ENCODE measurements around the gene PRKAR1A. TPM values are rescaled to one million over a fixed set of nuclear protein-coding genes. Genes with fewer than 3 reads are reported as not detected.

Gene PRKAR1A
- total and polyA plus RNA-seq, 2 of the 8 experiments (the other 6 are each of a cell fraction or from before 2014, with no cell fraction given) = 39.3 to 149 TPM

- DNase-seq (ENCODE audit: low read depth in 1 of 2, low spot score in 2 of 2) (no peak), FAIRE-seq (no peak)
- Histone ChIP-seq H3K27me3 (replicated peaks in 1 of 4; ENCODE audit: control insufficient read depth in 3 of 4, extremely low read depth in 1 of 4, insufficient read depth in 3 of 4, low read length in 3 of 4) (no peaks in the 10 kb centered on the region), H3K4me3 (ENCODE audit: extremely low read depth in 1 of 4, insufficient read depth in 2 of 4, low read depth in 3 of 4, low read length in 4 of 4) (no peak overlapping the region), H3K27ac (ENCODE audit: low read depth, low read length) (no peak overlapping the region), H4K20me1 (replicated peaks in 1 of 2; ENCODE audit: control insufficient read depth in 1 of 2, insufficient read depth in 2 of 2, low read length in 2 of 2) (no peaks in the 10 kb centered on the region), H3K56ac (replicated peaks; ENCODE audit: insufficient read length, low read depth, low read length) (no peak overlapping the region), H3K9ac (replicated peaks in 1 of 4; ENCODE audit: extremely low read depth in 1 of 4, low read depth in 3 of 4, low read length in 3 of 4) (no peak overlapping the region), H3K18ac (ENCODE audit: extremely low read depth, low read length) (no peak overlapping the region), H2BK20ac (ENCODE audit: low read length) (no peak overlapping the region), H2AK5ac (ENCODE audit: low read depth, low read length) (no peak overlapping the region), H3K4ac (replicated peaks; ENCODE audit: insufficient read length, low read depth, low read length) (no peak overlapping the region), H3K23ac (ENCODE audit: insufficient read length) (no peak overlapping the region), H4K91ac (replicated peaks; ENCODE audit: insufficient read length, low read length) (no peak overlapping the region), H2BK12ac (ENCODE audit: low read depth, low read length) (no peak overlapping the region), H2BK5ac (ENCODE audit: low read depth, low read length) (no peak overlapping the region), H3K14ac (ENCODE audit: insufficient read length) (no peak overlapping the region), H3K4me2 (ENCODE audit: insufficient read depth in 1 of 2, low read depth in 2 of 2, low read length in 2 of 2) (no peak overlapping the region), H2BK120ac (replicated peaks; ENCODE audit: low read depth, low read length) (no peak overlapping the region), H3K79me1 (ENCODE audit: low read depth, low read length) (no peaks in the 10 kb centered on the region), H2BK15ac (ENCODE audit: low read length) (no peak overlapping the region), H4K8ac (ENCODE audit: extremely low read depth, insufficient read depth, low read length) (no peak overlapping the region), H3K9me3 (ENCODE audit: insufficient read depth in 2 of 2, low read depth in 1 of 2, low read length in 1 of 2) (no peaks in the 10 kb centered on the region), H2AFZ (ENCODE audit: low read length) (no peak overlapping the region), H4K5ac (ENCODE audit: insufficient read length, low read depth, low read length) (no peak overlapping the region), H3K4me1 (replicated peaks in 1 of 4; ENCODE audit: control insufficient read depth in 3 of 4, insufficient read depth in 4 of 4, low read length in 3 of 4) (no peaks in the 10 kb centered on the region), H3K36me3 (ENCODE audit: control insufficient read depth in 2 of 4, insufficient read depth in 4 of 4, low read length in 3 of 4) (no peaks in the 10 kb centered on the region), H3K79me2 (ENCODE audit: control insufficient read depth in 1 of 2, insufficient read depth in 2 of 2, low read length in 2 of 2) (no peaks in the 10 kb centered on the region), H3K23me2 (ENCODE audit: low read depth, low read length) (no peaks in the 10 kb centered on the region)
- ChIA-PET POLR2A (ENCODE audit: partially characterized antibody) (interaction anchor here (0.8 to 1.2 kb wide), 2 partner anchors 9 to 45 kb away, joined by 3 to 4 read pairs; no protein-coding TSS in a partner anchor), CTCF (ENCODE audit: partially characterized antibody) (interaction anchor here (0.5 to 2.8 kb wide), 7 partner anchors 10 to 555 kb away, joined by 3 to 8 read pairs (median 4); no protein-coding TSS in a partner anchor)
- 79% methylated on average over 3 of the region's 3 CpGs; no CpG with 5 or more reads in 1 of the 2 experiments for WGBS, 2 experiments (ENCODE audit: extremely low coverage in 1 of 2, insufficient coverage in 1 of 2, insufficient read length in 1 of 2, insufficient replicate concordance in 2 of 2, low coverage in 1 of 2, low lambda C conversion rate in 2 of 2, missing lambda C conversion rate in 1 of 2)
- TF ChIP-seq CBX5 (IDR thresholded peaks at IDR 0.05; ENCODE audit: low read depth, low read length) (no peak), CREB1 (IDR thresholded peaks at IDR 0.05) (no peak), TAF7 (optimal IDR thresholded peaks at IDR 0.05; ENCODE audit: borderline replicate concordance, low read depth, low read length) (no peak), POLR2AphosphoS5 (IDR thresholded peaks at IDR 0.05; ENCODE audit: low read depth, low read length) (no peak), TCF12 (IDR thresholded peaks at IDR 0.05; ENCODE audit: low read depth, low read length) (no peak), BRCA1 (IDR thresholded peaks at IDR 0.05; ENCODE audit: low read depth, low read length) (no peak), JUN (IDR thresholded peaks at IDR 0.05; ENCODE audit: low read depth, low read length) (no peak), KDM4A (IDR thresholded peaks at IDR 0.05; ENCODE audit: low read depth, low read length, severe bottlenecking) (no peak), BCL11A (IDR thresholded peaks at IDR 0.05; ENCODE audit: low read depth in 2 of 2, low read length in 2 of 2) (no peak), GTF2F1 (IDR thresholded peaks at IDR 0.05; ENCODE audit: borderline replicate concordance, low read depth, low read length) (no peak), NANOG (IDR thresholded peaks at IDR 0.05; ENCODE audit: insufficient read depth, low read depth, low read length, poor library complexity, severe bottlenecking) (no peak), BACH1 (IDR thresholded peaks at IDR 0.05; ENCODE audit: low read length) (no peak), POU5F1 (IDR thresholded peaks at IDR 0.05; ENCODE audit: low read depth, low read length) (no peak), CEBPB (IDR thresholded peaks at IDR 0.05; ENCODE audit: low read depth, low read length) (no peak), RNF2 (IDR thresholded peaks at IDR 0.05; ENCODE audit: borderline replicate concordance, low read depth, low read length, missing control alignments, poor library complexity, severe bottlenecking) (no peak), CBX8 (IDR thresholded peaks at IDR 0.05; ENCODE audit: borderline replicate concordance, low read depth, low read length) (no peak)
These were observed 54.8 kb downstream of the PRKAR1A start for GRCh38 chr17:68567035-68567434.
